OCI-LY7 (cell line): ENCODE data around the gene CAPN5. TPM values are rescaled to one million over a fixed set of nuclear protein-coding genes. Genes with fewer than 3 reads are reported as not detected.

Experiments used
- BruUV-seq: library from RNA; stranded (reverse); fragments of 400-500 nt; replicated peaks from 2 replicates; lab custom pipeline; 2021; lab: Mats Ljungman, UMichigan
- CTCF ChIA-PET: fragments of 300-600 bp; sonication (Branson Sonifier 250); formaldehyde crosslinking; loops from one replicate; lab custom pipeline; 2022; ENCODE audit warnings: antibody characterized with exemption; ENCODE audit not compliant: unreplicated experiment; lab: Charles Lee
- POLR2A ChIA-PET: fragments of 300-600 bp; sonication (Branson Sonifier 250); formaldehyde crosslinking; loops from one replicate; lab custom pipeline; 2022; ENCODE audit warnings: antibody characterized with exemption; lab: Charles Lee
- DNase-seq: peaks from one replicate; pipeline ENCODE4 v3.0.0-alpha.2; 2015; ENCODE audit warnings: low spot score
- H2AFZ ChIP-seq: fragments of 200-600 bp; sonication (generic), shearing (Covaris generic); 2 replicates; pipeline ENCODE4 v1.6.1; 2014; ENCODE audit warnings: mild to moderate bottlenecking, antibody characterized with exemption, low read length, moderate library complexity
- H3K27ac ChIP-seq: fragments of 200-600 bp; sonication (generic); 2 replicates; pipeline ENCODE4 v1.5.1; 2014; ENCODE audit warnings: mixed run types, low read depth, mild to moderate bottlenecking, moderate library complexity, low read length, inconsistent platforms; ENCODE audit not compliant: poor library complexity, severe bottlenecking
- H3K36me3 ChIP-seq: fragments of 200-600 bp; sonication (generic); 2 replicates; pipeline ENCODE4 v1.6.1; 2014; ENCODE audit warnings: mild to moderate bottlenecking, antibody characterized with exemption, low read length, moderate library complexity, mixed read lengths; ENCODE audit not compliant: insufficient read depth
- H3K4me1 ChIP-seq: fragments of 200-600 bp; sonication (generic); 2 replicates; pipeline ENCODE4 v1.5.1; 2014; ENCODE audit warnings: mild to moderate bottlenecking, low read length; ENCODE audit not compliant: insufficient read depth, poor library complexity, severe bottlenecking
- H3K4me2 ChIP-seq: fragments of 200-600 bp; sonication (generic); 2 replicates; pipeline ENCODE4 v1.6.1; 2014; ENCODE audit warnings: mild to moderate bottlenecking, low read length
- H3K4me3 ChIP-seq: fragments of 200-600 bp; sonication (generic); 2 replicates; pipeline ENCODE4 v1.5.1; 2014; ENCODE audit warnings: mild to moderate bottlenecking, low read depth, low read length; ENCODE audit not compliant: poor library complexity, severe bottlenecking
- H3K79me2 ChIP-seq: fragments of 200-600 bp; sonication (generic); 2 replicates; pipeline ENCODE4 v1.6.1; 2016; ENCODE audit warnings: low read depth, mild to moderate bottlenecking, low read length, moderate library complexity, mixed read lengths; ENCODE audit not compliant: insufficient read depth
- H3K9me2 ChIP-seq: fragments of 200-600 bp; sonication (generic); 2 replicates; pipeline ENCODE4 v1.6.1; 2016; ENCODE audit warnings: mild to moderate bottlenecking, low read length, mixed read lengths; ENCODE audit not compliant: insufficient read depth
- H3K9me3 ChIP-seq: fragments of 200-600 bp; sonication (generic); 2 replicates; pipeline ENCODE4 v1.6.1; 2014; ENCODE audit warnings: mild to moderate bottlenecking, mixed run types, low read length, mixed read lengths
- H4K20me1 ChIP-seq: fragments of 200-600 bp; sonication (generic); 2 replicates; pipeline ENCODE4 v1.6.1; 2014; ENCODE audit warnings: mild to moderate bottlenecking, antibody characterized with exemption, low read length, moderate library complexity, mixed read lengths; ENCODE audit not compliant: insufficient read depth
- CTCF ChIP-seq: fragments of 200-600 bp; sonication (generic); conservative IDR thresholded peaks from 2 replicates; pipeline ENCODE4 v1.5.1; 2014; ENCODE audit warnings: mild to moderate bottlenecking, antibody characterized with exemption, low read length, moderate library complexity, mixed read lengths
- EZH2phosphoT487 ChIP-seq: fragments of 200-600 bp; sonication (generic); IDR thresholded peaks from 2 replicates; pipeline ENCODE4 v1.6.1; 2018; ENCODE audit warnings: low read depth, borderline replicate concordance, mild to moderate bottlenecking, mixed run types, antibody characterized with exemption, low read length, moderate library complexity, mixed read lengths
- intact Hi-C: fragments of 100-400 bp; cut with micrococcal nuclease; formaldehyde crosslinking; loops from one replicate; pipeline ENCODE4 v1.10.0; 2022; ENCODE audit not compliant: unreplicated experiment
- total RNA-seq, 2 experiments: library from RNA; depleted of rRNA in 1 of 2; stranded (reverse); fragments of >200 nt in 1 of 2; shearing (Covaris generic) in 1 of 2; gene quantifications; 2 replicates each; pipeline ENCODE4 v1.2.3, GENCODE V29; 2014 to 2022

CAPN5 gene
- total RNA-seq, 2 experiments from 2014 or later, result 1.4 to 1.5 TPM

- CTCF ChIA-PET, result no interaction called here
- H3K4me2 ChIP-seq, result no peak overlapping the region
- H3K4me3 ChIP-seq, result no peak overlapping the region
- intact Hi-C loops, result no loop called here
- no peak overlapping the region for H2AFZ ChIP-seq
- POLR2A ChIA-PET, result interaction anchor here (0.8 kb wide), 1 partner anchor 14 kb away, joined by 3 read pairs; no protein-coding TSS in a partner anchor
- no peaks in the 10 kb centered on the region for H3K79me2 ChIP-seq
- TF ChIP-seq EZH2phosphoT487, result no peak
- TF ChIP-seq CTCF, result no peak
- no peaks in the 10 kb centered on the region for H3K4me1 ChIP-seq
- DNase-seq, result no peak
- BruUV-seq, result no TSS peak
- H4K20me1 ChIP-seq, result no peaks in the 10 kb centered on the region
- no peaks in the 10 kb centered on the region for H3K36me3 ChIP-seq
- no peaks in the 10 kb centered on the region for H3K9me3 ChIP-seq
- H3K9me2 ChIP-seq, result no peaks in the 10 kb centered on the region
- H3K27ac ChIP-seq, result no peak overlapping the region
Observed at GRCh38 chr11:77020734-77021133, 46.0 kb upstream of the CAPN5 start.

- H3K36me3 ChIP-seq, result no peaks in the 10 kb centered on the region
- no peaks in the 10 kb centered on the region for H4K20me1 ChIP-seq
- H2AFZ ChIP-seq, result no peak overlapping the region
- no peak for DNase-seq
- BruUV-seq, result no TSS peak
- CTCF ChIA-PET, result no interaction called here
- H3K79me2 ChIP-seq, result no peaks in the 10 kb centered on the region
- H3K4me3 ChIP-seq, result no peak overlapping the region
- no peak overlapping the region for H3K27ac ChIP-seq
- POLR2A ChIA-PET, result interaction anchor here (0.5 to 0.6 kb wide), 3 partner anchors 53 to 214 kb away, joined by 3 to 6 read pairs (median 3); no protein-coding TSS in a partner anchor
- no peak overlapping the region for H3K4me2 ChIP-seq
- intact Hi-C loops, result no loop called here
- TF ChIP-seq EZH2phosphoT487 (no peak), CTCF (no peak)
- H3K4me1 ChIP-seq, result no peaks in the 10 kb centered on the region
- H3K9me2 ChIP-seq, result no peaks in the 10 kb centered on the region
- H3K9me3 ChIP-seq, result no peaks in the 10 kb centered on the region
Observed at GRCh38 chr11:77024745-77025144, 42.0 kb upstream of the CAPN5 start.

- no peaks in the 10 kb centered on the region for H3K79me2 ChIP-seq
- H4K20me1 ChIP-seq, result no peaks in the 10 kb centered on the region
- no peaks in the 10 kb centered on the region for H3K36me3 ChIP-seq
- POLR2A ChIA-PET, result no interaction called here
- H3K4me1 ChIP-seq, result no peaks in the 10 kb centered on the region
- intact Hi-C loops, result no loop called here
- no peak overlapping the region for H3K27ac ChIP-seq
- H3K4me2 ChIP-seq, result no peak overlapping the region
- H3K4me3 ChIP-seq, result no peak overlapping the region
- H3K9me2 ChIP-seq, result no peaks in the 10 kb centered on the region
- BruUV-seq, result no TSS peak
- H3K9me3 ChIP-seq, result no peaks in the 10 kb centered on the region
- CTCF ChIA-PET, result no interaction called here
- H2AFZ ChIP-seq, result no peak overlapping the region
- no peak for TF ChIP-seq EZH2phosphoT487
- no peak for TF ChIP-seq CTCF
- no peak for DNase-seq
Observed at GRCh38 chr11:77026221-77026620, 40.5 kb upstream of the CAPN5 start.
